WI38 (cell line): Measurements from ENCODE around the gene ITM2B.

Experiments used
- H3K4me3 ChIP-seq: 2 replicates; pipeline ENCODE4 v1.5.1; 2011; ENCODE audit warnings: low read depth, mild to moderate bottlenecking, control low read depth, low read length
- TF ChIP-seq, protein P1 (sequence below): IDR thresholded peaks from 2 replicates; pipeline ENCODE4 v1.5.1; 2012; ENCODE audit warnings: low read depth, mild to moderate bottlenecking, control low read depth, low read length

ITM2B gene

DNA sequence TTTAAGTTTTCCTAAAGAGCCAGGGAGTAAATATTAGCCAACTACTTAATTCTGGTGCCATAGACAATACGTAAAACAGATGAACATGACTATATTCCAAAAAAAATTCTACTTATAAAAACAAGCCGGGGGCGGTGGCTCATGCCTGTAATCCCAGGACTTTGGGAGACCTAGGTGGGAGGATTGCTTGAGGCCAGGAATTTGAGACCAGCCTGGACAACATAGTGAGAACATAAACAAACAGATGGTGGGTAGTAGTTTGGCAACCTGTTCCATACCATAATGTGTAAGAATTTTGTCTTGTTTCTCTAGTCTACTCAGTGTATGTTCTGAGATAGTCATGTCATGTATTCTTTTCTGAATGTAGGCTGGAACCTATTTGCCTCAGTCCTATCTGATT lies 25.4 kb downstream of the ITM2B start:
- TF ChIP-seq, protein P1, sequence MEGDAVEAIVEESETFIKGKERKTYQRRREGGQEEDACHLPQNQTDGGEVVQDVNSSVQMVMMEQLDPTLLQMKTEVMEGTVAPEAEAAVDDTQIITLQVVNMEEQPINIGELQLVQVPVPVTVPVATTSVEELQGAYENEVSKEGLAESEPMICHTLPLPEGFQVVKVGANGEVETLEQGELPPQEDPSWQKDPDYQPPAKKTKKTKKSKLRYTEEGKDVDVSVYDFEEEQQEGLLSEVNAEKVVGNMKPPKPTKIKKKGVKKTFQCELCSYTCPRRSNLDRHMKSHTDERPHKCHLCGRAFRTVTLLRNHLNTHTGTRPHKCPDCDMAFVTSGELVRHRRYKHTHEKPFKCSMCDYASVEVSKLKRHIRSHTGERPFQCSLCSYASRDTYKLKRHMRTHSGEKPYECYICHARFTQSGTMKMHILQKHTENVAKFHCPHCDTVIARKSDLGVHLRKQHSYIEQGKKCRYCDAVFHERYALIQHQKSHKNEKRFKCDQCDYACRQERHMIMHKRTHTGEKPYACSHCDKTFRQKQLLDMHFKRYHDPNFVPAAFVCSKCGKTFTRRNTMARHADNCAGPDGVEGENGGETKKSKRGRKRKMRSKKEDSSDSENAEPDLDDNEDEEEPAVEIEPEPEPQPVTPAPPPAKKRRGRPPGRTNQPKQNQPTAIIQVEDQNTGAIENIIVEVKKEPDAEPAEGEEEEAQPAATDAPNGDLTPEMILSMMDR = no peak
- no peak overlapping the region for H3K4me3 ChIP-seq

DNA sequence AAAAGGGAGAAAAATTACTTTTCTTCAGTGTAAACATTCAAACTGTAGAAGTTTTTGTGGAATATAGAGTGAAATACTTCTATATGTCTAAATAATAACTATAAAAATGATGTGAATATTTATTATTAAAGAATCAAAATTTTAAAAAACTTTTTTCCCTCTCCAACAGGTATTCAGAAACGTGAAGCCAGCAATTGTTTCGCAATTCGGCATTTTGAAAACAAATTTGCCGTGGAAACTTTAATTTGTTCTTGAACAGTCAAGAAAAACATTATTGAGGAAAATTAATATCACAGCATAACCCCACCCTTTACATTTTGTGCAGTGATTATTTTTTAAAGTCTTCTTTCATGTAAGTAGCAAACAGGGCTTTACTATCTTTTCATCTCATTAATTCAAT lies 28.0 kb downstream of the ITM2B start:
- TF ChIP-seq, protein P1 = no peak
- no peak overlapping the region for H3K4me3 ChIP-seq

DNA sequence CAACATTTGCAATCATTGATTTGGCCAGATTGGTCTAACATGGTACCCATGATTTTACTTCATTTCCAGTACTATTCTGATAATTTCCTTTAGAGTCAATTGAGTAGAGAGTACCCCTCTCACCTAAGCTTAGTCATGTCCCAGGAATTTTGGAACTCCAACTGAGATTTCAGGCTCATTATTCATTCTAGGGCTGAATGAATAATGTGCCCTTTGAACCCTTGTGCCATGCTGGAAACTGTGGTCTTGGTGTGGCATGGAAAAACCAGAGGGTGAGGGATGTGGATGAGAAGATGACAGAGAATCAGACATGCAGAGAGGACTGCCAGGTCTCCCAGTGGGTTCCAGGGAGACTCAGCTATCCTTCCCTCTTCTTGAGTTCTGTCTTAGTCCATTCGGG lies 30.2 kb downstream of the ITM2B start:
- TF ChIP-seq, protein P1 = no peak
- H3K4me3 ChIP-seq = no peak overlapping the region

DNA sequence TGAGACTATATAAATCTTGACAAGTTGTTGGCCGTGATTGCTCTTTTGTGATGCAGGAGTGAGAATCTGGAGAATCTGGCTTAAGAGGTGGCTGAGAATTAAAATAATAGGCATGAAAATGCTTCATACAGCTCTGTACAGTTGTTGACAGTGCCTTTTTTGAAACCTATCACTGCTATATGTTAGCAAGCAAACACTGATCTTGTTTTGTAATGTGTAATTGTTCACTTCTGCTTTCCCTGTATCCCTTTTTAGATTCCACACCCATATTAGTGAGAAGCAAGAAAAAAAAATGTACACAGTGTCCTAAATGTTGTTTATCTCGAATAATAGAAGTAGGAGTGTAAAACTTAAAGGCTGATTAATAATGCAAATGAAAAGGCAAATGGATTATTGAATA lies 31.1 kb downstream of the ITM2B start:
- TF ChIP-seq, protein P1 = no peak
- no peak overlapping the region for H3K4me3 ChIP-seq

DNA sequence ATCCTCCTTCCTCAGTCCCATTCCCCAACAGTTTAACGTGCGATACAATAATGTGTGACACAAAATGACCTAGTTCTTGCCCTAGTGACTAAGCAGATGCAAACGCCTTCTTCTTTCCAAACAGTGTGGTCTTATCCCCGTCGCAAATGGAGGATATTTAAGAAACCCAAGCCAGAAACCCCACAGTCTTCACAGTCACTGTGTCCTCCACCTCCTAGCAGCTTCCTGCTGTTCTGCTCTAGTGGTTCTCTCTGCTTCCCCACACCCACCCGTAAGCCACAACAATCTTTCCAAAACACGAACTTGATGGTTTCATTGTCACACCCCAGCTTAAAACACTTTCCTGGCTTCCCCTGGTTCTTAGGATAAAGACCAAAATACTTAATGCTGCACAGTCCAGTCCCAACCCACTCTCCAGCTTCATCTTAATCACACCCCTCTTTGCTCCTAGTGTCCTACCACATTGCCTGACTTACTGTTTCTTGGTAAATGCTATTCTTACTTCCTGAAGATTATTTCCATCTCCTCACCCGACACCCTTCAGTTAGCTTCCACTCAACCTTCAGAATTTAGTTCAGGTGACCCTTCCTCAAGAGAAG lies 32.3 kb downstream of the ITM2B start:
- no peak overlapping the region for H3K4me3 ChIP-seq
- TF ChIP-seq, protein P1 = no peak

DNA sequence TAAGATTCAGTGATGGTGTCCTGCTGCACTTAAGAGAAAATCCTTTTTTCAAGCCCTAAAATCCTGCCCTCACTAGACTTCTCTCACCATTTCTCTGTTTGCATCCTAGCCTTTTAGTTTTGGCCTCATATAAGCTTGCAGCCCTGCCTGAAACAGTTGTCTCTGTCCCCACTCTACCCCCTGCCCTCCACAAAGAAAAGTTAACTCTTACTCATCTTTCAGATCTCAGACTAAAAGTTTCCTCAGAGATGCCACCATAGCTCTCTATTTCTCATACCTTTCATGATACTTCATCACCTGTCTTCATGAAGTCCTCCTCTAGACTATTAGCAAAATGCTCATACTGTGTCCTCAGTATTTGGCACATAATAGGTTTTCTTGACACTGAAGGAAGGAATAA lies 33.1 kb downstream of the ITM2B start:
- TF ChIP-seq, protein P1 = no peak
- no peak overlapping the region for H3K4me3 ChIP-seq

DNA sequence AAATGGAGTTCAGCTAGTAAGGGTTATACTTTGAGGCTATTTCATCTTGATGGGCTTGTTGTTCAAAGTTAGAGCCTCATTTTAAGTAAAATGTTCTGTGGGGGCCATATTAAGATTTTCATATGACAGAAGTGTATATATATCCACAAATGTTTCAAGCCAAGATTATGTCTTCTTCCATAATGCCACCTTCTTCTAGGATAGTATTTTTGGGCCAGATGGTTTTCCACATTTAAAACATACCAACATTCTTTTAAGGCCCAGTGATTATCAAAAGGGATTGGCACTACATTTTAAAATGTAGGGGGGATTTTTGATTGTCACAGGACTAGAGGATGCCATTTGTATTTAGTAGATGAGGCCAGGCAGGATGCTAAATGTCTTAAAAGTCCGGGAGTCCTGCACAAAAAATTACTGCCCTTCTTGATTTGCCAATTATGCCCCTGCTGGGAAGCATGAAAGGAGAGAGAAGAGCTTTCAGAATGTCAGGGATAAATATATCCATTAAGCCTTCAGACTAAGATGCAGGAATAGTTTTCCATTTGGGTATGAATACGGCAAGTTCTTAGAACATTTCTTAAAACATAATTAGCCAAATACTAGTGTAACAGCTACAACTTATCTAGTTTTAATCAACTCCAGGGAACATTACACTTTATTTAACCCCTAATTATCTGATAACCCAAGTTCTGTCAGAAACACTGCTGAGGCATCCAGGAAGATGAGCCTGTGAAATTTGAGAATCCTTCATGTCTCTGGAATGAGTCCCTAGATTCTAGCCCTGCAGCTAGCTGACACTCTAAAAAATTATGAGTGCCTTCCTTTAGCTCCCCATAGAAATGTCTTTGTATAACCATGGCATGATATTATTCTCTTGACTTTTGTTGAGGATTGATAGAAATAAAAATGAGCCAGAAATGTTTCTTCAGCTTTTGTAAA lies 34.0 kb downstream of the ITM2B start:
- TF ChIP-seq, protein P1 = no peak

More for the DNA sequence above, 34.0 kb downstream of the ITM2B start:
- H3K4me3 ChIP-seq = no peak overlapping the region
